HG03520 (cell line): Measurements from ENCODE around the gene GNG8.

ENCODE experiments used
- ATAC-seq: cut with Tn5 transposase; IDR thresholded peaks from one replicate; pipeline ENCODE4 v1.9.1; 2021; ENCODE audit warnings: mild to moderate bottlenecking, moderate library complexity; ENCODE audit not compliant: unreplicated experiment

Gene GNG8

GRCh38 chr19:46603752-46604231 is 32.2 kb downstream of the GNG8 start:
- ATAC-seq, result no peak

GRCh38 chr19:46603195-46603637 is 32.8 kb downstream of the GNG8 start:
- ATAC-seq, result no peak

- no peak for ATAC-seq
These were observed 33.4 kb downstream of the GNG8 start for GRCh38 chr19:46602392-46603194.

GRCh38 chr19:46601318-46602224 is 34.4 kb downstream of the GNG8 start, which contains the start of gene CALM3:
TSS of gene CALM3 (plus strand) at chr19:46601330. CDS start at chr19:46601435, 105 bp downstream.
- ATAC-seq, result no peak

- peak; percentile 70 for ATAC-seq
These were observed 35.4 kb downstream of the GNG8 start for GRCh38 chr19:46600384-46601317.

GRCh38 chr19:46599716-46600373 is 36.2 kb downstream of the GNG8 start:
- ATAC-seq, result no peak

- ATAC-seq, result no peak
These were observed 37.6 kb downstream of the GNG8 start for GRCh38 chr19:46598372-46598917.

GRCh38 chr19:46596008-46596407 is 40.0 kb downstream of the GNG8 start:
- no peak for ATAC-seq

- no peak for ATAC-seq
These were observed 44.1 kb downstream of the GNG8 start for GRCh38 chr19:46591870-46592269.

- no peak for ATAC-seq
These were observed 44.7 kb downstream of the GNG8 start for GRCh38 chr19:46591254-46591653.

- no peak for ATAC-seq
These were observed 48.1 kb downstream of the GNG8 start for GRCh38 chr19:46587861-46588260.

GRCh38 chr19:46586294-46586693 is 49.7 kb downstream of the GNG8 start:
- no peak for ATAC-seq

GRCh38 chr19:46585539-46585938 is 50.5 kb downstream of the GNG8 start:
- no peak for ATAC-seq
